Psoas muscle (tissue), 8 donors: ENCODE results near the gene CCR9. TPM values are rescaled to one million over a fixed set of nuclear protein-coding genes. Genes with fewer than 3 reads are reported as not detected.

Source experiments
- ATAC-seq, 4 donors: fragments of 200-7000 bp; cut with Tn5 transposase; one replicate each; pipeline ENCODE4 v1.9.1; 2020; ENCODE audit warnings: moderate library complexity in 3 of 4, mild to moderate bottlenecking in 2 of 4
- DNase-seq, 2 donors: peaks; one replicate each; pipeline ENCODE4 v3.0.0-alpha.2; 2020
- H3K27ac ChIP-seq: fragments of 200-600 bp; one replicate; pipeline ENCODE4 v1.8.0; 2022
- H3K27me3 ChIP-seq, 3 donors: fragments of 200-600 bp in 1 of 3; one replicate each; pipeline versions ENCODE4 v1.6.1 to v1.8.0; 2013 to 2022; ENCODE audit warnings: low read length in 2 of 3, mild to moderate bottlenecking in 2 of 3, moderate library complexity in 1 of 3; ENCODE audit not compliant: insufficient read depth in 3 of 3
- H3K36me3 ChIP-seq, 2 donors: fragments of 200-600 bp in 1 of 2; one replicate each; pipeline versions ENCODE4 v1.6.1 to v1.8.0; 2013 to 2022; ENCODE audit warnings: low read depth in 1 of 2, mild to moderate bottlenecking in 1 of 2, moderate library complexity in 1 of 2; ENCODE audit not compliant: insufficient read depth in 1 of 2
- H3K4me1 ChIP-seq: fragments of 200-600 bp; one replicate; pipeline ENCODE4 v1.8.0; 2022
- H3K4me3 ChIP-seq: fragments of 200-600 bp; one replicate; pipeline ENCODE4 v1.8.0; 2022; ENCODE audit warnings: mild to moderate bottlenecking
- H3K9me3 ChIP-seq: fragments of 200-600 bp; one replicate; pipeline ENCODE4 v1.8.0; 2022
- CTCF ChIP-seq: fragments of 200-600 bp; IDR thresholded peaks from one replicate; pipeline ENCODE4 v1.8.0; 2022; ENCODE audit warnings: antibody characterized with exemption
- WGBS, 3 donors: extraction: QIAGEN DNeasy Blood & Tissue Kit; methylation state at CpG; one replicate each; pipeline versions ENCODE4 v1.1.6 to v1.1.7; 2013; 5-methylcytosine and 5-hydroxymethylcytosine counted together
- intact Hi-C, 2 donors: fragments of 100-400 bp; cut with DNase I; formaldehyde crosslinking; loops; one replicate each; pipeline versions ENCODE4 v1.11.0 to v1.14.2; 2022
- polyA plus RNA-seq, 3 donors: library from polyadenylated mRNA; stranded (reverse); fragments of 200-250 nt; gene quantifications; one replicate each; pipeline ENCODE4 v1.2.3, GENCODE V29; 2013
- total RNA-seq, 4 donors: library from RNA; stranded (reverse); fragmentation: NEBNext Ultra II Directional in 2 of 4; extraction: Animal tissue kit (Norgen Biotek cat#: 25700) in 2 of 4; gene quantifications; one replicate each; pipeline versions ENCODE4 v1.2.1 to v1.2.4, GENCODE V29; 2021 to 2023
- donor health status: healthy with polysubstance abuse.
- donor health status: DM: no; HTN: no; CAD: no; lungs with moderate emphysema.
- donor health status: Bipolar disorder and iron deficiency.
- donor health status: healthy.
- donor health status: DM: yes; HTN: yes; CAD: no.
- donor health status: DM: no; HTN: no; CAD: no.
- donor health status: DM: no; HTN: no; CAD: no.
- donor health status: DM: yes; HTN: yes; CAD: no.

Gene CCR9
- total and polyA plus RNA-seq, 7 donors, result 0.03 TPM; not detected in 6

DNA sequence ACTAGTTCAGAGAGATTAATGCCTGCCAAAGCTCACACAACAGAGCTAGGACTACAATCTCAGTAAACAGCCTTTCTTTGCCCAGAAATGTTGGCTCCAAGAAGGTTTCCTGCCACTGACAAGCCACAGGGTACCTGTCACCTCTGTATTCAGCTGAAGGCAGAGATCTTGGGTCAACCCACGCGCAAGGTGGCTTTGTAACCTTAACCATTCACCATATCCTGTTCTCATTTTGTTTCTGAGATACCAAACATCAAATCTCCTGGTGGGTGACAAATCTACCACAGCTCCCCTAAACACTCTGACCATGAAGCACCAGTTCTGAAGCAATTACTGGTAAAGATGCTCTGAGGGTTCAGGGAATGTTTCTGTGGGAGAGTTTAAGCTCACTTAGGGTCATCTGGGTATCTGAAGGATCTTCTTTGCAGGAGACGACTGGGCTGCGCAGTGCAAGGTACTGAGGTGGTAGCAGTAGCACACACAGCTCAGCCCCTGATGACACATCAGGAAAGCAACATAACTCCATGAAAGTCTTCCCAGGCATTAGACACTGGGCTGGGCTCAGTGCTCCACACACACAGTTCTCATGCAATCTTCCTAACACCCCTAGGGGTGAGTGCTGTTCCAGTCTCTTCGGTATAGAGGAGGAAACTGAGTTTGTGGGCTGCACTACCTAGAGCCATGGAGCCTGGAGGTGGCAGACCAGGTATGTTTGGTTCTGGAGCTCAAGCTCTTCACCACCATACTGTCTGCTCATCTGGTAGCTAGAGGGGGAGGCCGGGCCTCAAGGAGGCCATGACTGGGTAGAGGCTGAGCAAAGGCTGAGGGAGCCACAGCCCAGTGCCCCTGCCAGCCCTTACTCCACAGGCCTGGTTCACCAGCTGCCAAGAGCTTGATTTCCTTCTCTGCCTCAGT is 64.6 kb downstream of the CCR9 start:
- Histone ChIP-seq H3K4me3 (no peak overlapping the region), H3K27me3 (no peaks in the 10 kb centered on the region), H3K9me3 (no peaks in the 10 kb centered on the region), H3K4me1 (no peaks in the 10 kb centered on the region), H3K36me3 (peaks cover 3 to 100% of the 10 kb centered on the region in 2 donors), H3K27ac (peak overlapping the region; percentile 32)
- WGBS, 3 donors, result 94 to 96% (median 95%) methylated on average over 6 of the region's 6 CpGs
- no peak for DNase-seq
- no peak for TF ChIP-seq CTCF
- intact Hi-C loops, result no loop called here
- peak in 2 of 4 donors; percentile 11 to 19 for ATAC-seq

DNA sequence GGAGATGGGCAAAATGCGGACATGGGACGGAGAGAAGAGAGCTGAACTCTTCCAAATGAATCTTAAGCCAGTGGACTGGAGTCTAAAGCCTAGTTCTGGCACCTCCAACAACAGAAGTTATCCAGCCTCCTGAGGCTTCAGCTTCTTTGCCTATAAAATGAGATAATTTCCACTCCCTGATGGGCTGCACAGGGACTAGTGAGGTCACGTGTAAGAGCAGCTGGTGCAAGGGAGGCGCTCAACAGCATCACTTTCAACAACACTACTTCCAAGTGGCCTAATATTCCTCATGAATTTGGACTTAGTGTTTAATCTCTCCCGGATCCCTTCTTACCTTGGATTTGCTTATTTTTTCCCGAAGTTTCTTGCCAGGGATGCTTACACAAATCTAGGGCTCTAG is 65.6 kb downstream of the CCR9 start:
- no peak for TF ChIP-seq CTCF
- no peak overlapping the region for H3K4me3 ChIP-seq
- DNase-seq (no peak), ATAC-seq (no peak)
- H3K4me1 ChIP-seq, result no peaks in the 10 kb centered on the region
- no peaks in the 10 kb centered on the region for H3K9me3 ChIP-seq
- 76 to 83% (median 80%) methylated on average over 6 of the region's 6 CpGs for WGBS, 3 donors
- peaks cover 3 to 100% of the 10 kb centered on the region in 2 donors for H3K36me3 ChIP-seq
- no peaks in the 10 kb centered on the region for H3K27me3 ChIP-seq
- intact Hi-C loops, result no loop called here
- H3K27ac ChIP-seq, result no peak overlapping the region

- ATAC-seq, result no peak
- peaks cover 3 to 100% of the 10 kb centered on the region in 2 donors for H3K36me3 ChIP-seq
Observed at GRCh38 chr3:45952456-45952855, 66.1 kb downstream of the CCR9 start.

More at GRCh38 chr3:45952456-45952855, 66.1 kb downstream of the CCR9 start:
- no peak for DNase-seq
- no peaks in the 10 kb centered on the region for H3K9me3 ChIP-seq
- WGBS, 3 donors, result 62 to 94% (median 75%) methylated on average over 4 of the region's 4 CpGs
- no peak for TF ChIP-seq CTCF
- H3K4me1 ChIP-seq, result peaks cover 4% of the 10 kb centered on the region
- no peak overlapping the region for H3K4me3 ChIP-seq
- H3K27me3 ChIP-seq, result no peaks in the 10 kb centered on the region
- intact Hi-C loops, result no loop called here
- no peak overlapping the region for H3K27ac ChIP-seq

Other genes with a start within 250 kb of the CCR9 start
- 10 to 100 TPM; 13.1 to 18.1 (median 14.5) TPM for gene SACM1L, start 197.1 kb upstream of the CCR9 start, total RNA-seq
- 10 to 100 TPM in 2 of 3 donors, 1 to 10 TPM in 1; 7.5 to 14.2 (median 13.3) TPM for gene SACM1L, start 197.1 kb upstream of the CCR9 start, polyA plus RNA-seq
- gene SLC6A20, start 90.0 kb upstream of the CCR9 start, total RNA-seq, result under 1 TPM; 0.27 to 0.69 (median 0.59) TPM
- gene SLC6A20, start 90.0 kb upstream of the CCR9 start, polyA plus RNA-seq, result under 1 TPM; 0.10 to 0.42 (median 0.37) TPM
- 1 to 10 TPM; 4.2 to 5.6 (median 5.4) TPM for gene LZTFL1, start 44.4 kb upstream of the CCR9 start, total RNA-seq
- 10 to 100 TPM in 1 of 3 donors, 1 to 10 TPM in 2; 3.1 to 15.9 (median 4.0) TPM for gene LZTFL1, start 44.4 kb upstream of the CCR9 start, polyA plus RNA-seq
- gene CXCR6, start 56.9 kb downstream of the CCR9 start, total RNA-seq, result under 1 TPM in 1 of 4 donors, not detected in 3; 0.50 TPM
- gene CXCR6, start 56.9 kb downstream of the CCR9 start, polyA plus RNA-seq, result under 1 TPM in 2 of 3 donors, not detected in 1; 0.05 to 0.10 TPM
- 100 to 1,000 TPM in 3 of 4 donors, 10 to 100 TPM in 1; 60.1 to 129 (median 115) TPM for gene FYCO1, start 109.3 kb downstream of the CCR9 start, total RNA-seq
- 10 to 100 TPM; 14.0 to 68.3 (median 40.0) TPM for gene FYCO1, start 109.3 kb downstream of the CCR9 start, polyA plus RNA-seq
- under 1 TPM in 3 of 4 donors, not detected in 1; 0.04 to 0.10 (median 0.06) TPM for gene XCR1, start 140.9 kb downstream of the CCR9 start, total RNA-seq
- under 1 TPM; 0.01 to 0.07 (median 0.03) TPM for gene XCR1, start 140.9 kb downstream of the CCR9 start, polyA plus RNA-seq